Gastrocnemius medialis (tissue), 4 donors: ENCODE data around the gene PRIM2.
"Not testable (repeated sequence)": the region's sequence is repeated elsewhere in the genome, so short reads cannot be mapped to it uniquely, and the experiment has no call there.

Experiments used
- CTCF ChIP-seq, 5 experiments: fragments of 450-650 bp in 3 of 5; fragments of 200-600 bp in 2 of 5; sonication (generic) in 2 of 5; IDR thresholded peaks in 4 of 5; conservative IDR thresholded peaks in 1 of 5; 1 replicate in 4 of 5; 2 replicates in 1 of 5; pipeline ENCODE4 v1.5.1; 2016 to 2019; ENCODE audit warnings: antibody characterized with exemption in 5 of 5, mild to moderate bottlenecking in 3 of 5, moderate library complexity in 3 of 5
- POLR2A ChIP-seq, 2 donors: fragments of 450-650 bp; IDR thresholded peaks; one replicate each; pipeline ENCODE4 v1.6.1; 2017; ENCODE audit warnings: antibody characterized with exemption in 2 of 2, mild to moderate bottlenecking in 2 of 2, moderate library complexity in 2 of 2

- TF ChIP-seq POLR2A (IDR thresholded peaks at IDR 0.05); CTCF (IDR thresholded peaks at IDR 0.05 in 4 of 5, conservative IDR thresholded peaks at IDR 0.05 in 1 of 5): not testable (repeated sequence)
Observed at GRCh38 chr6:57618959-57619358, 301.5 kb downstream of the PRIM2 start.
